Fibroblast of lung (primary cell): Measurements from ENCODE around the gene VPS35L.

Source experiments
- EZH2 ChIP-seq: IDR thresholded peaks from 2 replicates; pipeline ENCODE4 v1.5.1; 2012; ENCODE audit warnings: low read length, control low read depth, mild to moderate bottlenecking; ENCODE audit errors: missing control alignments
- TF ChIP-seq, protein P1 (sequence below), 2 donors: IDR thresholded peaks in 1 of 2; conservative IDR thresholded peaks in 1 of 2; 1 replicate in 1 of 2; 2 replicates in 1 of 2; pipeline ENCODE4 v1.5.1; 2011 to 2012; ENCODE audit warnings: low read length in 2 of 2, control low read depth in 1 of 2, inconsistent platforms in 1 of 2, low read depth in 1 of 2, mild to moderate bottlenecking in 1 of 2

DNA sequence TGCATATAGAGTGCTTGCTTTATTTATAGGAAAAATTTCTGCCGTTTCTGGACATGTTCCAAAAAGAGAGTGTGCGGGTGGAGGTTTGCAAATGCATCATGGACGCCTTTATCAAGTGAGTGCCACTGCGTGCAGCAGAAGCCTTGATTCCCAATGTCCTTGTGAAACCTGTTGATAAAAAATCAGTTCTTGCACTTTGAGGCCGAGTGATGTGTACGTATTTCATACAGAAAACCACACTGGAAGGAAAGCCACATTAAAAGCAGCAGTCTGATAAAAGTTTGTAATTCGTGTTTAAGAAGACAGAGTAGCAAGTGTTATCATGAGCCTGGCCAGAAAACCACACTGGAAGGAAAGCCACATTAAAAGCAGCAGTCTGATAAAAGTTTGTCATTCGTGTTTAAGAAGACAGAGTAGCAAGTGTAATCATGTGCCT, 84.5 kb downstream of the VPS35L start:
- TF ChIP-seq, protein P1, sequence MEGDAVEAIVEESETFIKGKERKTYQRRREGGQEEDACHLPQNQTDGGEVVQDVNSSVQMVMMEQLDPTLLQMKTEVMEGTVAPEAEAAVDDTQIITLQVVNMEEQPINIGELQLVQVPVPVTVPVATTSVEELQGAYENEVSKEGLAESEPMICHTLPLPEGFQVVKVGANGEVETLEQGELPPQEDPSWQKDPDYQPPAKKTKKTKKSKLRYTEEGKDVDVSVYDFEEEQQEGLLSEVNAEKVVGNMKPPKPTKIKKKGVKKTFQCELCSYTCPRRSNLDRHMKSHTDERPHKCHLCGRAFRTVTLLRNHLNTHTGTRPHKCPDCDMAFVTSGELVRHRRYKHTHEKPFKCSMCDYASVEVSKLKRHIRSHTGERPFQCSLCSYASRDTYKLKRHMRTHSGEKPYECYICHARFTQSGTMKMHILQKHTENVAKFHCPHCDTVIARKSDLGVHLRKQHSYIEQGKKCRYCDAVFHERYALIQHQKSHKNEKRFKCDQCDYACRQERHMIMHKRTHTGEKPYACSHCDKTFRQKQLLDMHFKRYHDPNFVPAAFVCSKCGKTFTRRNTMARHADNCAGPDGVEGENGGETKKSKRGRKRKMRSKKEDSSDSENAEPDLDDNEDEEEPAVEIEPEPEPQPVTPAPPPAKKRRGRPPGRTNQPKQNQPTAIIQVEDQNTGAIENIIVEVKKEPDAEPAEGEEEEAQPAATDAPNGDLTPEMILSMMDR (conservative IDR thresholded peaks at IDR 0.05 in 1 of 2, IDR thresholded peaks at IDR 0.05 in 1 of 2; ENCODE audit: low read depth in 1 of 2, low read length in 2 of 2), result no peak
- no peak for TF ChIP-seq EZH2
